Endothelial cell of umbilical vein (primary cell): Measurements from ENCODE around the gene SPTBN5. TPM values are rescaled to one million over a fixed set of nuclear protein-coding genes. Genes with fewer than 3 reads are reported as not detected.

Experiments
- BruUV-seq: library from RNA; stranded (reverse); fragments of 400-500 nt; replicated peaks from 2 replicates; lab custom pipeline; 2021; lab: Mats Ljungman, UMichigan
- CTCF ChIA-PET: fragments of 300-600, 350-600 bp; sonication (Branson Sonifier 250); formaldehyde crosslinking; loops from one replicate; lab custom pipeline; 2021; ENCODE audit warnings: antibody characterized with exemption, inconsistent platforms; lab: Charles Lee
- POLR2A ChIA-PET: fragments of 300-600, 350-600 bp; sonication (Branson Sonifier 250); formaldehyde crosslinking; loops from one replicate; lab custom pipeline; 2021; ENCODE audit warnings: antibody characterized with exemption, inconsistent platforms; lab: Charles Lee
- DNase-seq: peaks from one replicate; pipeline ENCODE4 v3.0.0-alpha.2; 2011; ENCODE audit warnings: low read depth, low spot score
- FAIRE-seq: peaks from 2 replicates; lab custom pipeline; 2011; peaks lifted over from hg19 to GRCh38; lab: Jason Lieb, UNC
- H2AFZ ChIP-seq: 2 replicates; pipeline ENCODE4 v1.6.0; 2012; ENCODE audit warnings: low read depth, low read length, control low read depth, inconsistent platforms
- H3K27ac ChIP-seq: 2 replicates; pipeline ENCODE4 v1.5.1; 2011; ENCODE audit warnings: low read depth, mild to moderate bottlenecking, control low read depth, low read length, moderate library complexity; ENCODE audit not compliant: insufficient read depth
- H3K27me3 ChIP-seq, 2 experiments: 2 replicates each; pipeline versions ENCODE4 v1.6.0 to v1.6.1; 2011; ENCODE audit warnings: low read length in 2 of 2, mixed read lengths in 1 of 2; ENCODE audit not compliant: control insufficient read depth in 2 of 2, insufficient read depth in 2 of 2
- H3K36me3 ChIP-seq, 2 experiments: 2 replicates in 1 of 2; 3 replicates in 1 of 2; pipeline ENCODE4 v1.5.1; 2011; ENCODE audit warnings: low read length in 2 of 2, mild to moderate bottlenecking in 1 of 2, moderate library complexity in 1 of 2; ENCODE audit not compliant: control insufficient read depth in 2 of 2, insufficient read depth in 2 of 2; ENCODE audit errors: extremely low read depth in 1 of 2
- H3K4me1 ChIP-seq: 3 replicates; pipeline ENCODE4 v1.5.1; 2011; ENCODE audit warnings: mild to moderate bottlenecking, low read length; ENCODE audit not compliant: control insufficient read depth, insufficient read depth; ENCODE audit errors: extremely low read depth
- H3K4me2 ChIP-seq: 2 replicates; pipeline ENCODE4 v1.6.1; 2011; ENCODE audit warnings: low read length, control low read depth, mixed read lengths; ENCODE audit not compliant: insufficient read depth
- H3K4me3 ChIP-seq, 3 experiments: fragments of 200-600 bp in 1 of 3; sonication (generic), shearing (Covaris generic) in 1 of 3; replicated peaks in 1 of 3; 2 replicates each; pipeline ENCODE4 v1.5.1; 2011 to 2016; ENCODE audit warnings: control low read depth in 3 of 3, low read length in 3 of 3, mild to moderate bottlenecking in 2 of 3, inconsistent platforms in 1 of 3, low read depth in 1 of 3, moderate library complexity in 1 of 3; ENCODE audit not compliant: insufficient read depth in 1 of 3
- H3K79me2 ChIP-seq: 2 replicates; pipeline ENCODE4 v1.6.0; 2012; ENCODE audit warnings: low read length, inconsistent platforms; ENCODE audit not compliant: control insufficient read depth, insufficient read depth
- H3K9ac ChIP-seq: replicated peaks from 2 replicates; pipeline ENCODE3; 2011; ENCODE audit warnings: low read length, control low read depth; ENCODE audit not compliant: insufficient read depth; ENCODE audit errors: extremely low read depth
- H3K9me1 ChIP-seq: replicated peaks from 3 replicates; pipeline ENCODE4 v1.6.0; 2011; ENCODE audit warnings: mild to moderate bottlenecking, low read length; ENCODE audit not compliant: control insufficient read depth, insufficient read depth; ENCODE audit errors: extremely low read depth
- H3K9me3 ChIP-seq: replicated peaks from 2 replicates; pipeline ENCODE4 v1.5.1; 2012; ENCODE audit warnings: low read length, inconsistent platforms; ENCODE audit not compliant: control insufficient read depth, insufficient read depth
- H4K20me1 ChIP-seq: replicated peaks from 2 replicates; pipeline ENCODE3; 2011; ENCODE audit warnings: mild to moderate bottlenecking, low read length; ENCODE audit not compliant: control insufficient read depth, insufficient read depth; ENCODE audit errors: extremely low read depth
- EZH2 ChIP-seq: IDR thresholded peaks from 2 replicates; pipeline ENCODE4 v1.6.1; 2012; ENCODE audit warnings: borderline replicate concordance, low read depth, mild to moderate bottlenecking, moderate library complexity, low read length, inconsistent platforms; ENCODE audit not compliant: severe bottlenecking
- FOS ChIP-seq: IDR thresholded peaks from 2 replicates; pipeline ENCODE4 v1.6.1; 2011; ENCODE audit warnings: mild to moderate bottlenecking, low read length, moderate library complexity, borderline replicate concordance; ENCODE audit not compliant: insufficient read depth
- GATA2 ChIP-seq: IDR thresholded peaks from 2 replicates; pipeline ENCODE4 v1.7.0; 2011; ENCODE audit warnings: low read depth, mild to moderate bottlenecking, moderate library complexity, mixed read lengths, low read length; ENCODE audit not compliant: insufficient read length, insufficient read depth
- JUN ChIP-seq: IDR thresholded peaks from 2 replicates; pipeline ENCODE4 v1.6.1; 2011; ENCODE audit warnings: borderline replicate concordance, low read depth; ENCODE audit not compliant: insufficient read length, insufficient read depth
- MYC ChIP-seq: IDR thresholded peaks from one replicate; pipeline ENCODE4 v1.6.1; 2011; ENCODE audit warnings: mild to moderate bottlenecking, low read depth, low read length
- POLR2A ChIP-seq: IDR thresholded peaks from 2 replicates; pipeline ENCODE4 v1.6.1; 2012; ENCODE audit warnings: low read depth, mild to moderate bottlenecking, control low read depth, low read length
- POLR2AphosphoS5 ChIP-seq: IDR thresholded peaks from 2 replicates; pipeline ENCODE4 v1.6.1; 2012; ENCODE audit warnings: low read depth, mild to moderate bottlenecking, control low read depth, low read length, moderate library complexity; ENCODE audit not compliant: insufficient read depth
- dilution Hi-C: fragments of 300-500 bp; cut with MboI; formaldehyde crosslinking; loops from one replicate; pipeline ENCODE4 v1.15.0; 2019; ENCODE audit warnings: low sequenced_read_pairs; ENCODE audit not compliant: extremely low pct_ligation_motif_present
- intact Hi-C: fragments of 100-400 bp; cut with micrococcal nuclease; formaldehyde crosslinking; loops from one replicate; pipeline ENCODE4 v1.10.0; 2022
- polyA plus RNA-seq, 4 experiments: library from polyadenylated mRNA; depleted of rRNA in 3 of 4; stranded (reverse) in 3 of 4; unstranded in 1 of 4; fragments of >200 nt; gene quantifications; 2 replicates each; pipeline versions ENCODE4 v1.2.1 to v1.2.3, GENCODE V29; 2011 to 2012; ENCODE audit warnings: missing spikeins in 1 of 4
- total RNA-seq: library from RNA; stranded (reverse); gene quantifications from 2 replicates; pipeline ENCODE4 v1.2.3, GENCODE V29; 2021
- TF ChIP-seq, protein P1 (sequence below): IDR thresholded peaks from 2 replicates; pipeline ENCODE4 v1.6.1; 2011; ENCODE audit not compliant: insufficient read depth, insufficient read length
- TF ChIP-seq, protein P2 (sequence below), 2 donors: IDR thresholded peaks; 1 replicate in 1 of 2; 2 replicates in 1 of 2; pipeline ENCODE4 v1.5.1; 2011; ENCODE audit warnings: low read length in 2 of 2, mild to moderate bottlenecking in 2 of 2, moderate library complexity in 2 of 2, control low read depth in 1 of 2, inconsistent platforms in 1 of 2, low read depth in 1 of 2; ENCODE audit not compliant: insufficient read depth in 1 of 2; ENCODE audit errors: extremely low read depth in 1 of 2

The SPTBN5 gene
- total and polyA plus RNA-seq, 2 donors (not counting 3 experiments of a cell fraction or from before 2014, with no cell fraction given), result 12.0 to 19.0 TPM

DNA sequence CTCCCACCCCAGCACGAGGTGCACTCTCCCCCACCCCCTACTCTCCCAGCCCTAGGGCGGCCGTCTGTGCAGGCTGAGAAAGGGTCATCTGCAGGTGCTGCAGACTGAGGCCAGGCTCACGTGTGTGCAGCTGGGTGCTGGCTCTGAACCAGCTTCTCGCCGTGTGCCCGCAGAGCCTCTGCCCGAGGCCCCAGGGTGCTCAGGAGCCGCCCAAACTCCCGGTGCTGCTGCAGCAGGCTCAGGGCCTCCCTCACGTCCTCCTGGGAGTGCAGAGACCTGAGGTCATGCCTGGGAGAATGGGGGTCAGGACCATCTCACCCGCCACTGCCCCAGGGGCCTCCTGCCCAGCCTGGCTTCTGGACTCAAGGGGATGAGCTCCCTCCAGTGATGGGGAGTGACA lies 17.2 kb downstream of the SPTBN5 start:
- Histone ChIP-seq H2AFZ (no peak overlapping the region), H3K27me3 (no peaks in the 10 kb centered on the region), H3K4me1 (no peaks in the 10 kb centered on the region), H3K36me3 (peaks cover 0 to 46% of the 10 kb centered on the region in 2 experiments), H3K79me2 (no peaks in the 10 kb centered on the region), H3K9me3 (no peaks in the 10 kb centered on the region), H3K4me2 (no peak overlapping the region), H3K9me1 (no peaks in the 10 kb centered on the region), H4K20me1 (no peaks in the 10 kb centered on the region), H3K4me3 (no peak overlapping the region), H3K27ac (no peak overlapping the region), H3K9ac (no peak overlapping the region)
- no TSS peak for BruUV-seq
- dilution Hi-C loops, result no loop called here
- intact Hi-C loops, result no loop called here
- DNase-seq, result no peak
- ChIA-PET CTCF (interaction anchor here (0.6 to 1.4 kb wide), 3 partner anchors 13 to 625 kb away, joined by 3 read pairs; no protein-coding TSS in a partner anchor), POLR2A (no interaction called here)
- TF ChIP-seq MYC, result no peak
- no peak for TF ChIP-seq EZH2
- no peak for TF ChIP-seq GATA2
- TF ChIP-seq FOS, result no peak
- TF ChIP-seq, protein P1, sequence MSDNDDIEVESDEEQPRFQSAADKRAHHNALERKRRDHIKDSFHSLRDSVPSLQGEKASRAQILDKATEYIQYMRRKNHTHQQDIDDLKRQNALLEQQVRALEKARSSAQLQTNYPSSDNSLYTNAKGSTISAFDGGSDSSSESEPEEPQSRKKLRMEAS, result no peak
- no peak for TF ChIP-seq POLR2AphosphoS5
- TF ChIP-seq, protein P2, sequence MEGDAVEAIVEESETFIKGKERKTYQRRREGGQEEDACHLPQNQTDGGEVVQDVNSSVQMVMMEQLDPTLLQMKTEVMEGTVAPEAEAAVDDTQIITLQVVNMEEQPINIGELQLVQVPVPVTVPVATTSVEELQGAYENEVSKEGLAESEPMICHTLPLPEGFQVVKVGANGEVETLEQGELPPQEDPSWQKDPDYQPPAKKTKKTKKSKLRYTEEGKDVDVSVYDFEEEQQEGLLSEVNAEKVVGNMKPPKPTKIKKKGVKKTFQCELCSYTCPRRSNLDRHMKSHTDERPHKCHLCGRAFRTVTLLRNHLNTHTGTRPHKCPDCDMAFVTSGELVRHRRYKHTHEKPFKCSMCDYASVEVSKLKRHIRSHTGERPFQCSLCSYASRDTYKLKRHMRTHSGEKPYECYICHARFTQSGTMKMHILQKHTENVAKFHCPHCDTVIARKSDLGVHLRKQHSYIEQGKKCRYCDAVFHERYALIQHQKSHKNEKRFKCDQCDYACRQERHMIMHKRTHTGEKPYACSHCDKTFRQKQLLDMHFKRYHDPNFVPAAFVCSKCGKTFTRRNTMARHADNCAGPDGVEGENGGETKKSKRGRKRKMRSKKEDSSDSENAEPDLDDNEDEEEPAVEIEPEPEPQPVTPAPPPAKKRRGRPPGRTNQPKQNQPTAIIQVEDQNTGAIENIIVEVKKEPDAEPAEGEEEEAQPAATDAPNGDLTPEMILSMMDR (IDR thresholded peaks at IDR 0.05; ENCODE audit: extremely low read depth in 1 of 2, insufficient read depth in 1 of 2, low read depth in 1 of 2, low read length in 2 of 2), result no peak
- no peak for TF ChIP-seq POLR2A
- TF ChIP-seq JUN, result no peak
- no peak for FAIRE-seq
